CD4-positive, alpha-beta T cell treated with Interleukin-17A for 4 hours (primary cell): ENCODE results near the gene PPARD.

Experiments
- DNase-seq: peaks from one replicate; pipeline ENCODE4 v3.0.0-alpha.2; 2020; ENCODE audit warnings: mixed read lengths

Gene PPARD

GRCh38 chr6:35474942-35475570, 132.7 kb downstream of the PPARD start:
- no peak for DNase-seq

- no peak for DNase-seq
Measured at GRCh38 chr6:35475573-35475972, 133.2 kb downstream of the PPARD start.

GRCh38 chr6:35476004-35476403, 133.6 kb downstream of the PPARD start:
- no peak for DNase-seq

GRCh38 chr6:35477028-35477427, 134.7 kb downstream of the PPARD start:
- DNase-seq: no peak
